Keratinocyte (primary cell): ENCODE data around the gene MAP3K5.

Experiments
- CTCF ChIP-seq, 3 experiments: IDR thresholded peaks in 1 of 3; conservative IDR thresholded peaks in 1 of 3; optimal IDR thresholded peaks in 1 of 3; 2 replicates in 2 of 3; 3 replicates in 1 of 3; pipeline versions ENCODE3 to v1.5.1; 2011; ENCODE audit warnings: low read length in 3 of 3, mild to moderate bottlenecking in 3 of 3, moderate library complexity in 2 of 3, control low read depth in 1 of 3, inconsistent platforms in 1 of 3; ENCODE audit not compliant: insufficient read depth in 2 of 3; ENCODE audit errors: extremely low read depth in 1 of 3
- EZH2 ChIP-seq: IDR thresholded peaks from one replicate; pipeline ENCODE4 v1.6.1; 2012; ENCODE audit warnings: inconsistent platforms, mild to moderate bottlenecking, low read length, moderate library complexity

- TF ChIP-seq CTCF (optimal IDR thresholded peaks at IDR 0.05 in 1 of 3, IDR thresholded peaks at IDR 0.05 in 1 of 3, conservative IDR thresholded peaks at IDR 0.05 in 1 of 3; ENCODE audit: extremely low read depth in 1 of 3, insufficient read depth in 2 of 3, low read length in 3 of 3) (peak in 2 of 3 experiments; percentile 71 to 80), EZH2 (no peak)
These were observed 244.9 kb downstream of the MAP3K5 start for GRCh38 chr6:136547336-136547735.
